Measurements from ENCODE around the gene FLT3. TPM values are rescaled to one million over a fixed set of nuclear protein-coding genes. Genes with fewer than 3 reads are reported as not detected.
"Not testable (repeated sequence)": the region's sequence is repeated elsewhere in the genome, so short reads cannot be mapped to it uniquely, and the experiment has no call there.

Gene FLT3
- total and polyA plus RNA-seq, 8 donors, result 0.21 to 1.9 (median 0.50) TPM

- TF ChIP-seq CTCF (IDR thresholded peaks at IDR 0.05), result no peak
- no peaks in the 10 kb centered on the region for H3K9me3 ChIP-seq
- H3K27ac ChIP-seq, result no peak overlapping the region
- no peaks in the 10 kb centered on the region for H3K36me3 ChIP-seq
- H3K4me3 ChIP-seq, result no peak overlapping the region
- ATAC-seq, result no peak
- peaks cover 96 to 100% of the 10 kb centered on the region in 2 donors for H3K27me3 ChIP-seq
- DNase-seq, result no peak
- H3K4me1 ChIP-seq, result peaks cover 6 to 41% of the 10 kb centered on the region in 2 donors
- intact Hi-C loops (cut with DNase I), result no loop called here
These were observed 135.0 kb downstream of the FLT3 start for GRCh38 chr13:27965343-27965739.

GRCh38 chr13:27964741-27965323 lies 135.5 kb downstream of the FLT3 start:
- Histone ChIP-seq H3K9me3 (no peaks in the 10 kb centered on the region), H3K4me3 (no peak overlapping the region), H3K27ac (no peak overlapping the region), H3K27me3 (peaks cover 96 to 100% of the 10 kb centered on the region in 2 donors), H3K36me3 (no peaks in the 10 kb centered on the region), H3K4me1 (peaks cover 11 to 46% of the 10 kb centered on the region in 2 donors)
- DNase-seq (no peak), ATAC-seq (no peak)
- intact Hi-C loops (cut with DNase I), result no loop called here
- no peak for TF ChIP-seq CTCF (IDR thresholded peaks at IDR 0.05)

- H3K36me3 ChIP-seq; H3K27ac ChIP-seq; H3K9me3 ChIP-seq; intact Hi-C loops (cut with DNase I); ATAC-seq; DNase-seq; H3K4me3 ChIP-seq: not testable (repeated sequence)
- Histone ChIP-seq H3K4me1 (peaks cover 13 to 46% of the 10 kb centered on the region in 2 donors), H3K27me3 (peaks cover 96 to 100% of the 10 kb centered on the region in 2 donors)
These were observed 136.2 kb downstream of the FLT3 start for GRCh38 chr13:27964206-27964605.

GRCh38 chr13:27963491-27963890 lies 136.9 kb downstream of the FLT3 start:
- ATAC-seq (no peak), DNase-seq (no peak)
- H3K27me3 ChIP-seq, result peaks cover 96 to 100% of the 10 kb centered on the region in 2 donors
- no peak overlapping the region for H3K27ac ChIP-seq
- H3K36me3 ChIP-seq, result no peaks in the 10 kb centered on the region
- intact Hi-C loops (cut with DNase I), result no loop called here
- H3K4me3 ChIP-seq, result no peak overlapping the region
- TF ChIP-seq CTCF (IDR thresholded peaks at IDR 0.05), result no peak
- peaks cover 13 to 39% of the 10 kb centered on the region in 2 donors for H3K4me1 ChIP-seq
- H3K9me3 ChIP-seq, result no peaks in the 10 kb centered on the region

GRCh38 chr13:27962982-27963381 lies 137.4 kb downstream of the FLT3 start:
- no peak overlapping the region for H3K4me3 ChIP-seq
- H3K9me3 ChIP-seq, result no peaks in the 10 kb centered on the region
- peaks cover 96 to 100% of the 10 kb centered on the region in 2 donors for H3K27me3 ChIP-seq
- H3K27ac ChIP-seq, result no peak overlapping the region
- no peak for TF ChIP-seq CTCF (IDR thresholded peaks at IDR 0.05)
- DNase-seq (no peak), ATAC-seq (no peak)
- no peaks in the 10 kb centered on the region for H3K36me3 ChIP-seq
- intact Hi-C loops (cut with DNase I), result no loop called here
- H3K4me1 ChIP-seq, result peaks cover 13 to 34% of the 10 kb centered on the region in 2 donors
